B cell (primary cell): ENCODE data around the gene CXADR.

ENCODE experiments used
- CTCF ChIP-seq: fragments of 200-600 bp; IDR thresholded peaks from one replicate; pipeline ENCODE4 v1.8.0; 2022; ENCODE audit warnings: antibody characterized with exemption, mild to moderate bottlenecking
- EZH2 ChIP-seq: IDR thresholded peaks from 2 replicates; pipeline ENCODE4 v1.6.1; 2012; ENCODE audit warnings: borderline replicate concordance, low read depth, mild to moderate bottlenecking, moderate library complexity, low read length; ENCODE audit not compliant: insufficient read depth, poor library complexity, severe bottlenecking

- TF ChIP-seq CTCF = no peak
- TF ChIP-seq EZH2 = no peak
These were observed 13.9 kb downstream of the CXADR start for GRCh38 chr21:17526776-17527175.
